Measurements from ENCODE around the gene SSUH2.

Gene SSUH2

DNA sequence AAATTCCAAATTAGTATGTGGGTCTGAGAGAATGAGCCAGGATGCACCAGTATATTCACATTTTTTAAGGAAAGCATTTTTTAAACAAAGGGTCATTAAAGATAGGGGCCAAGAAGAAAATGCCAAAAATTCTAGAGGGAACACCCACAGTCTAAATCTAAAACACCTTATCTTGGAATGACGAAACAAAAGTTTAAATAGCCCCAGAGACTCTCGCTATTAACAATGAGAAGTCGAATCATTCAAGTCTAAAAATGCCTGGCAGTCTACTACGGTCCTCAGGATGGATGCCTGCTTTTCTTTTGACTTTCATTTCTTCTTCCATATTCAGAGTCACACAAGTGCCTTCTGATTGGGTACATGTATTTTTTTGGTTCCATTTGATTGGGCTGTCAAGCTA, 66.3 kb downstream of the SSUH2 start:
- no peak for DNase-seq

DNA sequence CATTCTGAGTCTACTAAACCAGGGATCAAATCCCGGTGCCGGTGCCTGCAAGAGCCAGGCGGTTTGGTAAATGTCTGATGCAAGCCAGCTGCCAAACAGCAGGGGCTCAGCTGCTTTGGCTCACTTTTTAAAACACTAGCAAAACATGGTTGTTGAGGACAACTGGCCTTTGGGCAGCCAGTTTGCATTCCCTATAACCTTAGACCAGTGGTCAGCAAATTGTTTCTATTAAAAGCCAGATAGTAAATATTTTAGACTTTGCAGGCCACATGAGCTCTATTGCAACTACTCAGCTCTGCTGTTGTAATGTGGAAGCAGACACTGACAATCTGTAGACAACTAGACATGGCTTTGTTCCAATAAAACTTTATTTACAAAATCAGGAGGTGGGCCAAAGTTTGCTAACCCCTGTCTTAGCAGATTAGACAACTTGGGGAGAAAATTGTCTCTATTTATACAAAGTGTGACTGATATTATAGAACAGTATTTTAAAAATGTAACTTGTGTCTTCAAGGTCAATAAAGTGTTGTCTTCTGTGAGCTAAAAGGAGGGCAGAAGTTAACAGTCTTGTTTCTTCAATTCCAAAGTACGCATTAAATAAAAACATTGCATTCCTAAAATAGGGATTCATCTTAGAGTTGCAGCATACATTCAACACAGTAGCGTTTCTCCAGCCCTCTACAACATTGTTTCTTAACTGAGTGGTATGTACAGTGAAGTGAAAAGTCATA, 67.6 kb downstream of the SSUH2 start:
- DNase-seq = no peak

DNA sequence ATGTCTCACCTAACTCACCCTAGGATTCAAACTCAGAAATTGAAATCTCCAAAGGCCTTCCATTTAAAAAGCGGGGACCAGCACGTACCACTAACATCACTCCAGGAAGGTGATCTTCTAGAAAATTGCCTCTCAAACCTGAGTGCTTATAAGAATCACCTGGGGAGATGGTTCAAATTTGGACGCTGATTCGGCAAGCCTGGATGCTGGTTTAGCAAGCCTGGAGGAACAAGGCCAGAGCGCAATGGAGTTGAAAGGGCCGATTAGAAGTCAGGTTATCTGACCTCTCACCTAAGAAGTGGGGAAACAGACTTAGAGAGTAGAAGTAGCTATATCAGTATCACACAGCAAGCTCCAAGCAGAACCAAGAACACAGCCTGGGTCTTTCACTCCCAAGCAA, 68.2 kb downstream of the SSUH2 start:
- no peak for DNase-seq

DNA sequence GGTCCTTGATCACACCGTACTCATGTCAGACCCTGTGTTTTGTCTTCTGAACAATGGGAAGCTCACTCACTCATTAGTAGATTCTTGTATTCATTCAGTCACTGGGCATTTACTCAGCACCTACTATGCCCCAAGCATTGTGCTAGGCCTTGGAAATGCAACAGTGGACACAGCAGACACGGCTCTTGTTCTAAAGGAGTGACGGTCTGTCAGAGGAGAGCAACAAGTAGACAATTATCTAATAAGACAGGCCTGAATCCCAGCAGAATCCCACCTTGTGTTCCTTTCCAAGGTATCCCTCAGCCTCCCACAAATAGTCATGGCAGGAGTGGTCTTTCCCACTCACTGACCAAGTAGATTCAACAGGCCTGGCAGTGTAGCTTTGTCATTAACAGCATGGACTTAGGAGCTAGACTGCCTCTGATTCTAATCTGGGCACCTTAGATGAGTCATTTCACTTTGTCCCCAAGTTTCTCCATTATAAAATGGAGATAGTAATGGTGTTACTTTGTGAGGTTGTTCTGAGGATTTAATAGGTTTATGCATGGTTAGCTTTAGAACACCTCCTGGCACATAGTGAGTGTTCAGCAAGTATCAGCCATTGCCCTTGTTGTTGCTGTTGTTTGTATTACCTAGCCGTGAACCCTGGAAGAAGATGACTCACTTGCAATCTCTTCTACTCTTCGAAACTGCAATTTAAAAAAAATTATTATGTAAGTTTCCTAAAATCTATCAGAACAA, 69.1 kb downstream of the SSUH2 start:
- no peak for DNase-seq

DNA sequence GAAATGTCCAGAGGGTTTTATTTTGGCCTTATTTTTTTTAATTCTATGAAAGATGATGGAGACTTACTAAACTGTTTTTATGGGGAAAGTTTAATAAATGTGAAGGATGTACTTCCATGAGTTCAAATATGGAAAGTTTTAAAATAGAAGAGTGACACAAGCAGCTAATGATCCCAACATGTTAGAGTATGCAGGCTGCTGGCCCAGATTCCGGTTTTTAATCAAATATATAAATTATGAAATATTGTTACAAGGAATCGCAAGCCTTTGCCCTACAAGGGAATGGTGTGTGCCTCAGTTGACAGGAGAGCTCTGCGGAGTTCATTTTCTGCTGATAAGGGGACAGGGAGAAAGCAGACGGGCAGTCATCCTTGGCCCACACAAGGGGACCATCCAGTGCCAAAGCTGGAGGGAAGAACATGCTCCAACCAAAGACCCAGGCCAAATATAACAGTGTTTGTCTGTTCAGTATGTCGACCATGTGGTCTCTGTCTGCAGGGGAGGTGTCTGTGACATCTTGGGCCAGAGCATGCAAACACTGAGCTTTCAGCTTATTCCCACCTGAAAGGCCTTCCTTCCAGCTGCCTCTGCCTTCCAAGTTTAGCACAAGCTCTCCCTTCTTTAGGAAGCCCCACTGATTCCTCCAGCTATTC, 69.8 kb downstream of the SSUH2 start:
- DNase-seq = no peak

GRCh38 chr3:8574040-8574669, 70.4 kb downstream of the SSUH2 start:
- DNase-seq = no peak

DNA sequence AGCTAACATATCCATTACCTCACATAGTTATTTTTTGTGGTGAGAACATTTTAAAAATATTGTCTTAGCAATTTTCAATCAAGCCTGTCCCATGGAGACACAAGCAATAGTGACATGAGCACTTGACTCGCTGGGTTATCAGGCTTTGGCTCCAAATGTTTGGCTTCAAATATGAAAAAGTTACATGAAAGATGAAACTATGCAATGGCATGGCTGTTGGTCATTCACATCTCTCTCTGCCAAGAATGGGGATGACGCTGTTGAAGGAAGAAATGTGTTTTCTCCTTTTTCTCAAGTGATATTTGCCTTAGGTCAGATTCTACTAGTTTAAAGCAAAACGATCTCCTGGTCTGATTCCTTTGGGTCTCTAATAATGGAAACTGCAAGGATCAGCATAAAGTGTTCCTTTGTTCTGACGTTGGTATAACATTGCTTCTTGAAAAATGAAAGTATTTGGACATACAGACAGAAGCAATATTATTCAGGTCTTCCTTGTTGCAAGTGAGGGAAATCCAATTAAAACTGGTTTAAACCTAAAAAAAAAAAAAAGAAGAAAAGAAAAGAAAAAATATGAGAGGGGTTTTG, 71.2 kb downstream of the SSUH2 start:
- no peak for DNase-seq

DNA sequence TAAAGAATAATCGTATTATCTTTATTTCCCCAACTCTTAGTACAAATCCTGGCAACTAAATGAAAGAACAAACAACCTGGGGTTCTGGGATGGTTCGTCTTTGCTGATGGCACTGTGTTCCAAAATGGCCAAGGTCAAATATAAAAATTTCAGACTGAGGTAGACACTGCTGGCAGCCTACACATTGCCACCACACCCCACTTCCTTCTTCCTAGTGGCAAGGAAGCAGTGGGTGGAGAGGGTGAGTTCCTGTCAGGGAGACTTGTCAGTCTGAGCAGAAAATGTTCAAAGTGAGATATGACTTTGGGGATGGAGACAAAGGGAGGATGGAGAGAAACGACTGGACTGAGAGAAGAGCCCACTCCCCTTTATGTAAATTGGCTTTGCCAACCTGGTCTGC, 73.3 kb downstream of the SSUH2 start:
- DNase-seq = no peak

Measured in NCI-H2171 treated with DMSO at 0.1 percent for 48 hours (cell line).